ENCODE results near the gene ANXA11. TPM values are rescaled to one million over a fixed set of nuclear protein-coding genes. Genes with fewer than 3 reads are reported as not detected.
"Not testable (repeated sequence)": the region's sequence is repeated elsewhere in the genome, so short reads cannot be mapped to it uniquely, and the experiment has no call there.

ANXA11 gene
- total RNA-seq, 2 donors from 2014 or later, result 158 to 174 TPM

- Histone ChIP-seq H3K27ac (no peak overlapping the region), H3K27me3 (replicated peaks; ENCODE audit: insufficient read depth) (no peaks in the 10 kb centered on the region), H3K4me3 (no peak overlapping the region), H3K4me1 (replicated peaks) (peaks cover 6% of the 10 kb centered on the region), H3K36me3 (no peaks in the 10 kb centered on the region), H3K9me3 (no peaks in the 10 kb centered on the region)
- TF ChIP-seq, protein P1, sequence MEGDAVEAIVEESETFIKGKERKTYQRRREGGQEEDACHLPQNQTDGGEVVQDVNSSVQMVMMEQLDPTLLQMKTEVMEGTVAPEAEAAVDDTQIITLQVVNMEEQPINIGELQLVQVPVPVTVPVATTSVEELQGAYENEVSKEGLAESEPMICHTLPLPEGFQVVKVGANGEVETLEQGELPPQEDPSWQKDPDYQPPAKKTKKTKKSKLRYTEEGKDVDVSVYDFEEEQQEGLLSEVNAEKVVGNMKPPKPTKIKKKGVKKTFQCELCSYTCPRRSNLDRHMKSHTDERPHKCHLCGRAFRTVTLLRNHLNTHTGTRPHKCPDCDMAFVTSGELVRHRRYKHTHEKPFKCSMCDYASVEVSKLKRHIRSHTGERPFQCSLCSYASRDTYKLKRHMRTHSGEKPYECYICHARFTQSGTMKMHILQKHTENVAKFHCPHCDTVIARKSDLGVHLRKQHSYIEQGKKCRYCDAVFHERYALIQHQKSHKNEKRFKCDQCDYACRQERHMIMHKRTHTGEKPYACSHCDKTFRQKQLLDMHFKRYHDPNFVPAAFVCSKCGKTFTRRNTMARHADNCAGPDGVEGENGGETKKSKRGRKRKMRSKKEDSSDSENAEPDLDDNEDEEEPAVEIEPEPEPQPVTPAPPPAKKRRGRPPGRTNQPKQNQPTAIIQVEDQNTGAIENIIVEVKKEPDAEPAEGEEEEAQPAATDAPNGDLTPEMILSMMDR (IDR thresholded peaks at IDR 0.05), result no peak
- intact Hi-C loops (cut with DNase I), result no loop called here
- DNase-seq (ENCODE audit: low spot score), result no peak
- WGBS, result 88% methylated on average over 2 of the region's 2 CpGs
Measured at GRCh38 chr10:80139265-80139664, 66.1 kb downstream of the ANXA11 start.

DNA sequence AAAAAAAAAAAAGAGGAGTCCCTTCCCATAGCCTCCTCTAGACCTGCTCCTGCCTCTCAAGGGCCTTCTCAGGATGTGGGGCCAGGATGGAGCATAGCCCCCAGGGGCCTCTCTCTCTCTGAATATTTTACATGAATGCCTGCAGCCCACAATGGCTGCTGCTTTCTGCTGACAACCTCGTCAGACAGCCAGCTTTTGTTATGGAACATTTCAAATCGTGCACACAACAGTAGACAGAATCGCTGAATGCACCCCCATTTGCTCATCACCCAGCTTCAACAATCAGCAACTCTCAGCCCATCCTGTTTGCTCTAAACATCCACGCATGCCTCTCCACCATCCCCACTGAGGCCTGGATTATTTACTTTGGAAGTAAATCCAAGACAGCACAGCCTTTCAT lies 67.4 kb downstream of the ANXA11 start:
- no peak overlapping the region for H3K27ac ChIP-seq
- H3K36me3 ChIP-seq, result no peaks in the 10 kb centered on the region
- no peak for DNase-seq (ENCODE audit: low spot score)
- H3K4me3 ChIP-seq, result no peak overlapping the region
- intact Hi-C loops (cut with DNase I), result no loop called here
- H3K27me3 ChIP-seq (replicated peaks; ENCODE audit: insufficient read depth), result no peaks in the 10 kb centered on the region
- WGBS, result 40% methylated on average over 4 of the region's 4 CpGs
- H3K9me3 ChIP-seq, result no peaks in the 10 kb centered on the region
- no peaks in the 10 kb centered on the region for H3K4me1 ChIP-seq (replicated peaks)
- TF ChIP-seq, protein P1 (IDR thresholded peaks at IDR 0.05), result no peak
- TF ChIP-seq POLR2AphosphoS5 (IDR thresholded peaks at IDR 0.05) (no peak), POLR2A (IDR thresholded peaks at IDR 0.05) (no peak)

GRCh38 chr10:80137031-80137862 lies 68.1 kb downstream of the ANXA11 start:
- no peaks in the 10 kb centered on the region for H3K27me3 ChIP-seq (replicated peaks; ENCODE audit: insufficient read depth)
- no peaks in the 10 kb centered on the region for H3K4me1 ChIP-seq (replicated peaks)
- no peaks in the 10 kb centered on the region for H3K36me3 ChIP-seq
- no peak overlapping the region for H3K4me3 ChIP-seq
- 69% methylated on average over 12 of the region's 14 CpGs for WGBS
- TF ChIP-seq, protein P1 (IDR thresholded peaks at IDR 0.05), result no peak
- no peak for TF ChIP-seq POLR2A (IDR thresholded peaks at IDR 0.05)
- TF ChIP-seq POLR2AphosphoS5 (IDR thresholded peaks at IDR 0.05), result no peak
- no peak for DNase-seq (ENCODE audit: low spot score)
- H3K9me3 ChIP-seq, result no peaks in the 10 kb centered on the region
- intact Hi-C loops (cut with DNase I), result no loop called here
- H3K27ac ChIP-seq, result peak overlapping the region in 1 of 2 donors; percentile 26

DNA sequence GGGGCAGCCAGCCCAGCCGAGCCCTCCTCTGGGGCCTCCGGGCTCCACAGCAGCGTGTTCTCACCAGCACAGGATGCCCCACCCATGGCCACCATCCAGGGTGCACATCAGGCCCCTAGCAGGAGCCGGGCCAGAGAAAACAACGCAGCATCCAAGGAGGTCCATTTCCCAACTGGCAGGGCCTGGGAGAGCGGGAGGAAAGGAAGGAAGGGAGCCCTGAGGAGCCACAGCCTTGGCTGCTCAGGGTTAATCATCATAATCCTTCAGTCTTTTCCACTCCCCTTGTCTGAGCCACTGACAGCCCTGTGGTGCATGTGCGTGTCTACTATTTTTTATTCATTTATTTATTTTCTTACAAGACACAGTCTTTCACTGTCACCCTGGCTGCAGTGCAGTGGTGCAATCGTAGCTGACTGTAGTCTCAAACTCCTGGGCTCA lies 69.2 kb downstream of the ANXA11 start:
- no peak for TF ChIP-seq POLR2A (IDR thresholded peaks at IDR 0.05)
- TF ChIP-seq, protein P1 (IDR thresholded peaks at IDR 0.05), result no peak
- TF ChIP-seq POLR2AphosphoS5 (IDR thresholded peaks at IDR 0.05), result no peak
- WGBS, result 38% methylated on average over 8 of the region's 8 CpGs

DNA sequence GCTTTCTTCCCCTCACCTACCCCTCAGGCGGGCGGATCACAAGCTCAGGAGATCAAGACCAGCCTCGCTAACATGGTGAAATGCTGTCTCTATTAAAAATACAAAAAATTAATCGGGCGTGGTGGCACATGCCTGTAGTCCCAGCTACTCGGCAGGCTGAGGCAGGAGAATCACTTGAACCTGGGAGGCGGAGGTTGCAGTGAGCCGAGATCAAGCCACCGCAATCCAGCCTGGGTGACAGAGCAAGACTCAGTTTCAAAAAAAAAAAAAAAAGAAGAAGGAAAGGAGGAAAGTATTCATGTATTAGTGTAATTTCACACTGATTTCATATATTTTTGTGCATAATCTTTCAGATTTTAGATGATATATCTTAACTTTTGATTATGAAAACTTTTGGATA lies 71.7 kb downstream of the ANXA11 start:
- H3K27me3 ChIP-seq (replicated peaks; ENCODE audit: insufficient read depth), result not testable (repeated sequence)

More for the DNA sequence above, 69.2 kb downstream of the ANXA11 start:
- H3K4me1 ChIP-seq (replicated peaks), result no peaks in the 10 kb centered on the region
- no peaks in the 10 kb centered on the region for H3K36me3 ChIP-seq
- DNase-seq (ENCODE audit: low spot score), result no peak
- no peak overlapping the region for H3K4me3 ChIP-seq
- intact Hi-C loops (cut with DNase I), result no loop called here
- H3K27me3 ChIP-seq (replicated peaks; ENCODE audit: insufficient read depth), result no peaks in the 10 kb centered on the region
- H3K27ac ChIP-seq, result no peak overlapping the region
- H3K9me3 ChIP-seq, result no peaks in the 10 kb centered on the region

More for the DNA sequence above, 71.7 kb downstream of the ANXA11 start:
- 74% methylated on average over 9 of the region's 9 CpGs for WGBS
- intact Hi-C loops (cut with DNase I); H3K4me1 ChIP-seq (replicated peaks); H3K9me3 ChIP-seq; H3K36me3 ChIP-seq; DNase-seq (ENCODE audit: low spot score): not testable (repeated sequence)
- Histone ChIP-seq H3K27ac (peak overlapping the region in 1 of 2 donors; percentile 30), H3K4me3 (peak overlapping the region in 1 of 2 donors; percentile 23)

Measured in prostate gland (tissue), 2 donors.